ENCODE data around the gene TFAM. TPM values are rescaled to one million over a fixed set of nuclear protein-coding genes. Genes with fewer than 3 reads are reported as not detected.

TFAM gene
- total RNA-seq, 1 experiment from 2014 or later = 74.4 TPM

DNA sequence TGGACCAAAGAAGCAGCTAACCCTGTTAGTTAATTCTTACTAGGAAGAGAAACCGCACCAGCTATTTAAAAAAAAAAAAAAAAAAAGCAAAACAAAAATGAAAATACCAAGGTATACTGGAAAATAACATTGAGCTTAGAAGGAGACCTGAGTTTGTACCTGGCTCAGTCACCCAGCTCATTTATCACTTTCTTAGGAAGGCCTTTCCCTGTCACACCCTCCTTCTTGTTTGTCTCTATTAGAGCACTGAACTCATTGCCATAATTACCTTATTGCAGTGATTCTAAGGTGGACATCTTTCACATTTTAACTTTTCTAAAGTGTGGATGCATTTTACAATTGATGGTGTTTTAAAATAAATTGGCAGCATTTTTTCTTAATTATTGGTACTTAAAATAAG, 26.3 kb upstream of the TFAM start:
- Mint-ChIP-seq H3K36me3 (peaks cover 2% of the 10 kb centered on the region), H3K4me1 (peaks cover 15% of the 10 kb centered on the region), H3K4me3 (no peak overlapping the region), H3K27me3 (ENCODE audit: low read depth) (no peaks in the 10 kb centered on the region), H3K27ac (no peak overlapping the region), H3K9me3 (no peaks in the 10 kb centered on the region)
- DNase-seq (ENCODE audit: low spot score) (no peak), ATAC-seq (no peak)
- TF ChIP-seq ELF4 (CRISPR knock-in tag; IDR thresholded peaks at IDR 0.05; ENCODE audit: low read depth) = no peak
- no peak for TF ChIP-seq NFATC4 (CRISPR knock-in tag; IDR thresholded peaks at IDR 0.05)
- ChIA-PET POLR2A (interaction anchor here (0.6 kb wide), 2 partner anchors 24 to 58 kb away, joined by 3 read pairs; no protein-coding TSS in a partner anchor), CTCF (no interaction called here)

DNA sequence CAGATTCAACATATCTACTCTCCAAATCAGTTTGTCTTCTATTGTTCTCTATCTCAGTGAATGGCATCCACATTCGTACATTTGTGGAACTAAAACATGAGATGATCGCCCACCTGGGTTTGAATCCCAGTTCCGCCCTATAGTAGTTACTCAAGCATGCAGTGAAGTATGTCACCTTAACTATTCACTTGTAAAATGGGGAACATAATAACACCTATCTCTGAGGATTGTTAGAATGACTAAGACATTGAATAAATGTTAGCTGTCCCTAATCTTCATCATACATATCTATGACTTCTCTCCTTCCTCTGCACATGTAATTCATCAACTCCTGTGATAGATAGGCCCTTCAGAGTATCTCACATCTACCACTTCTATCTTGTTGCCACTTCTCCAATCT, 25.7 kb upstream of the TFAM start:
- H3K4me1 Mint-ChIP-seq = peaks cover 15% of the 10 kb centered on the region
- ChIA-PET POLR2A (no interaction called here), CTCF (no interaction called here)

More for the DNA sequence above, 25.7 kb upstream of the TFAM start:
- Mint-ChIP-seq H3K27ac (no peak overlapping the region), H3K9me3 (no peaks in the 10 kb centered on the region), H3K36me3 (peaks cover 2% of the 10 kb centered on the region), H3K27me3 (ENCODE audit: low read depth) (no peaks in the 10 kb centered on the region), H3K4me3 (no peak overlapping the region)
- ATAC-seq (no peak), DNase-seq (ENCODE audit: low spot score) (no peak)
- TF ChIP-seq GTF2I (CRISPR knock-in tag; conservative IDR thresholded peaks at IDR 0.05) = no peak
- no peak for TF ChIP-seq ETV6 (CRISPR knock-in tag; IDR thresholded peaks at IDR 0.05)
- TF ChIP-seq, protein P1, sequence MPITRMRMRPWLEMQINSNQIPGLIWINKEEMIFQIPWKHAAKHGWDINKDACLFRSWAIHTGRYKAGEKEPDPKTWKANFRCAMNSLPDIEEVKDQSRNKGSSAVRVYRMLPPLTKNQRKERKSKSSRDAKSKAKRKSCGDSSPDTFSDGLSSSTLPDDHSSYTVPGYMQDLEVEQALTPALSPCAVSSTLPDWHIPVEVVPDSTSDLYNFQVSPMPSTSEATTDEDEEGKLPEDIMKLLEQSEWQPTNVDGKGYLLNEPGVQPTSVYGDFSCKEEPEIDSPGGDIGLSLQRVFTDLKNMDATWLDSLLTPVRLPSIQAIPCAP (CRISPR knock-in tag; IDR thresholded peaks at IDR 0.05) = no peak
- no peak for TF ChIP-seq CREM (CRISPR knock-in tag; IDR thresholded peaks at IDR 0.05)
- no peak for TF ChIP-seq ZSCAN18 (CRISPR knock-in tag; IDR thresholded peaks at IDR 0.05)
- no peak for TF ChIP-seq PRRX2 (CRISPR knock-in tag; IDR thresholded peaks at IDR 0.05)
- no peak for TF ChIP-seq IRF2 (CRISPR knock-in tag; IDR thresholded peaks at IDR 0.05; ENCODE audit: borderline replicate concordance, low read depth)
- TF ChIP-seq SOX15 (CRISPR knock-in tag; IDR thresholded peaks at IDR 0.05) = no peak
- TF ChIP-seq ZNF317 (CRISPR knock-in tag; IDR thresholded peaks at IDR 0.05; ENCODE audit: borderline replicate concordance, low read depth) = no peak
- TF ChIP-seq NFATC4 (CRISPR knock-in tag; IDR thresholded peaks at IDR 0.05) = no peak
- TF ChIP-seq TEAD4 (CRISPR knock-in tag; IDR thresholded peaks at IDR 0.05) = no peak
- no peak for TF ChIP-seq USF2 (CRISPR knock-in tag; IDR thresholded peaks at IDR 0.05)
- TF ChIP-seq, protein P2, sequence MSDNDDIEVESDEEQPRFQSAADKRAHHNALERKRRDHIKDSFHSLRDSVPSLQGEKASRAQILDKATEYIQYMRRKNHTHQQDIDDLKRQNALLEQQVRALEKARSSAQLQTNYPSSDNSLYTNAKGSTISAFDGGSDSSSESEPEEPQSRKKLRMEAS (CRISPR knock-in tag; IDR thresholded peaks at IDR 0.05) = no peak
- TF ChIP-seq, protein P3, sequence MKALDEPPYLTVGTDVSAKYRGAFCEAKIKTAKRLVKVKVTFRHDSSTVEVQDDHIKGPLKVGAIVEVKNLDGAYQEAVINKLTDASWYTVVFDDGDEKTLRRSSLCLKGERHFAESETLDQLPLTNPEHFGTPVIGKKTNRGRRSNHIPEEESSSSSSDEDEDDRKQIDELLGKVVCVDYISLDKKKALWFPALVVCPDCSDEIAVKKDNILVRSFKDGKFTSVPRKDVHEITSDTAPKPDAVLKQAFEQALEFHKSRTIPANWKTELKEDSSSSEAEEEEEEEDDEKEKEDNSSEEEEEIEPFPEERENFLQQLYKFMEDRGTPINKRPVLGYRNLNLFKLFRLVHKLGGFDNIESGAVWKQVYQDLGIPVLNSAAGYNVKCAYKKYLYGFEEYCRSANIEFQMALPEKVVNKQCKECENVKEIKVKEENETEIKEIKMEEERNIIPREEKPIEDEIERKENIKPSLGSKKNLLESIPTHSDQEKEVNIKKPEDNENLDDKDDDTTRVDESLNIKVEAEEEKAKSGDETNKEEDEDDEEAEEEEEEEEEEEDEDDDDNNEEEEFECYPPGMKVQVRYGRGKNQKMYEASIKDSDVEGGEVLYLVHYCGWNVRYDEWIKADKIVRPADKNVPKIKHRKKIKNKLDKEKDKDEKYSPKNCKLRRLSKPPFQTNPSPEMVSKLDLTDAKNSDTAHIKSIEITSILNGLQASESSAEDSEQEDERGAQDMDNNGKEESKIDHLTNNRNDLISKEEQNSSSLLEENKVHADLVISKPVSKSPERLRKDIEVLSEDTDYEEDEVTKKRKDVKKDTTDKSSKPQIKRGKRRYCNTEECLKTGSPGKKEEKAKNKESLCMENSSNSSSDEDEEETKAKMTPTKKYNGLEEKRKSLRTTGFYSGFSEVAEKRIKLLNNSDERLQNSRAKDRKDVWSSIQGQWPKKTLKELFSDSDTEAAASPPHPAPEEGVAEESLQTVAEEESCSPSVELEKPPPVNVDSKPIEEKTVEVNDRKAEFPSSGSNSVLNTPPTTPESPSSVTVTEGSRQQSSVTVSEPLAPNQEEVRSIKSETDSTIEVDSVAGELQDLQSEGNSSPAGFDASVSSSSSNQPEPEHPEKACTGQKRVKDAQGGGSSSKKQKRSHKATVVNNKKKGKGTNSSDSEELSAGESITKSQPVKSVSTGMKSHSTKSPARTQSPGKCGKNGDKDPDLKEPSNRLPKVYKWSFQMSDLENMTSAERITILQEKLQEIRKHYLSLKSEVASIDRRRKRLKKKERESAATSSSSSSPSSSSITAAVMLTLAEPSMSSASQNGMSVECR (CRISPR knock-in tag; IDR thresholded peaks at IDR 0.05; ENCODE audit: borderline replicate concordance) = no peak
- no peak for TF ChIP-seq ZBTB21 (CRISPR knock-in tag; IDR thresholded peaks at IDR 0.05; ENCODE audit: borderline replicate concordance)
- TF ChIP-seq NR1H2 (CRISPR knock-in tag; IDR thresholded peaks at IDR 0.05) = no peak

Data from WTC11 (cell line).